HepG2 (cell line): ENCODE results near the gene PRXL2B. TPM values are rescaled to one million over a fixed set of nuclear protein-coding genes. Genes with fewer than 3 reads are reported as not detected.

ENCODE experiments used
- ATF5 ChIP-seq: sonication (generic); formaldehyde crosslinking; IDR thresholded peaks from 2 replicates; pipeline ENCODE4 v1.4.0; 2020; ENCODE audit warnings: mild to moderate bottlenecking, low read depth, missing genetic modification reagents
- DPF2 ChIP-seq: sonication (generic); formaldehyde crosslinking; IDR thresholded peaks from 2 replicates; pipeline ENCODE4 v1.4.0; 2020; ENCODE audit warnings: mild to moderate bottlenecking, low read depth, missing genetic modification reagents, borderline replicate concordance
- HNF4A ChIP-seq: sonication (generic); formaldehyde crosslinking; IDR thresholded peaks from 2 replicates; pipeline ENCODE4 v1.4.0; 2020; ENCODE audit warnings: missing genetic modification reagents
- JUN ChIP-seq: sonication (generic); formaldehyde crosslinking; IDR thresholded peaks from 2 replicates; pipeline ENCODE4 v1.4.0; 2020; ENCODE audit warnings: mild to moderate bottlenecking, missing genetic modification reagents
- JUNB ChIP-seq: sonication (generic); formaldehyde crosslinking; IDR thresholded peaks from 2 replicates; pipeline ENCODE4 v1.8.0; 2022; ENCODE audit warnings: missing genetic modification reagents, mild to moderate bottlenecking, borderline replicate concordance
- RAD21 ChIP-seq: fragments of 450-650 bp; formaldehyde crosslinking; IDR thresholded peaks from 2 replicates; pipeline ENCODE4 v1.5.0; 2020; ENCODE audit warnings: mild to moderate bottlenecking
- SALL2 ChIP-seq: sonication (generic); formaldehyde crosslinking; IDR thresholded peaks from 2 replicates; pipeline ENCODE4 v1.8.1; 2023; ENCODE audit warnings: mild to moderate bottlenecking, missing genetic modification reagents, inconsistent platforms
- SNAI1 ChIP-seq: sonication (generic); formaldehyde crosslinking; IDR thresholded peaks from 2 replicates; pipeline ENCODE4 v1.5.0; 2020; ENCODE audit warnings: mild to moderate bottlenecking, missing genetic modification reagents, borderline replicate concordance
- STAG1 ChIP-seq: sonication (generic); formaldehyde crosslinking; IDR thresholded peaks from 2 replicates; pipeline ENCODE4 v1.4.0; 2020; ENCODE audit warnings: missing genetic modification reagents
- TBL1XR1 ChIP-seq: fragments of 150-350 bp; IDR thresholded peaks from 2 replicates; pipeline ENCODE4 v1.6.1; 2014; ENCODE audit warnings: borderline replicate concordance, low read length; ENCODE audit not compliant: partially characterized antibody
- TOE1 ChIP-seq: sonication (generic); formaldehyde crosslinking; IDR thresholded peaks from 2 replicates; pipeline ENCODE4 v1.4.0; 2020; ENCODE audit warnings: mild to moderate bottlenecking, missing genetic modification reagents
- ZFP91 ChIP-seq: sonication (generic); formaldehyde crosslinking; IDR thresholded peaks from 2 replicates; pipeline ENCODE4 v1.9.0; 2022; ENCODE audit warnings: missing genetic modification reagents, mild to moderate bottlenecking, borderline replicate concordance
- ZNF329 ChIP-seq: sonication (generic); formaldehyde crosslinking; IDR thresholded peaks from 2 replicates; pipeline ENCODE4 v1.9.0; 2021; ENCODE audit warnings: low read depth, mild to moderate bottlenecking, missing genetic modification reagents
- ZNF331 ChIP-seq: sonication (generic); formaldehyde crosslinking; IDR thresholded peaks from 2 replicates; pipeline ENCODE4 v1.4.0; 2020; ENCODE audit warnings: missing genetic modification reagents
- ZNF552 ChIP-seq: sonication (generic); formaldehyde crosslinking; IDR thresholded peaks from 2 replicates; pipeline ENCODE4 v1.9.0; 2022; ENCODE audit warnings: missing genetic modification reagents, mild to moderate bottlenecking, borderline replicate concordance
- ZNF737 ChIP-seq: sonication (generic); formaldehyde crosslinking; IDR thresholded peaks from 2 replicates; pipeline ENCODE4 v1.5.0; 2020; ENCODE audit warnings: missing genetic modification reagents, mild to moderate bottlenecking, borderline replicate concordance
- ZNF782 ChIP-seq: sonication (generic); formaldehyde crosslinking; IDR thresholded peaks from 2 replicates; pipeline ENCODE4 v1.4.0; 2020; ENCODE audit warnings: missing genetic modification reagents, mild to moderate bottlenecking, borderline replicate concordance
- ZZZ3 ChIP-seq: sonication (generic); formaldehyde crosslinking; IDR thresholded peaks from 2 replicates; pipeline ENCODE4 v1.4.0; 2020; ENCODE audit warnings: missing genetic modification reagents, mild to moderate bottlenecking, borderline replicate concordance
- polyA plus RNA-seq, 8 experiments: library from polyadenylated mRNA; depleted of rRNA in 3 of 8; stranded (reverse) in 7 of 8; unstranded in 1 of 8; fragments of >200 nt; fragmentation: Illumina TruSeq in 4 of 8; extraction: Trizol in 4 of 8; gene quantifications; 2 replicates each; pipeline versions ENCODE4 v1.2.1 to v1.2.3, GENCODE V29; 2011 to 2016; ENCODE audit warnings: low read depth in 4 of 8, missing spikeins in 1 of 8, mixed read lengths in 1 of 8; ENCODE audit not compliant: insufficient read depth in 1 of 8
- total RNA-seq, 5 experiments: library from RNA; depleted of rRNA; stranded (reverse); fragments of >200 nt; fragmentation: Illumina TruSeq; extraction: Trizol; gene quantifications; 2 replicates each; pipeline ENCODE4 v1.2.3, GENCODE V29; 2016; ENCODE audit warnings: low read depth in 1 of 5
- TF ChIP-seq, protein P1 (sequence below): IDR thresholded peaks from 2 replicates; pipeline ENCODE4 v1.6.1; 2016; ENCODE audit warnings: missing biosample characterization, missing genetic modification reagents, low read depth
- TF ChIP-seq, protein P2 (sequence below): sonication (generic); formaldehyde crosslinking; IDR thresholded peaks from 2 replicates; pipeline ENCODE4 v1.8.0; 2022; ENCODE audit warnings: low read depth, missing genetic modification reagents
- TF ChIP-seq, protein P3 (sequence below): sonication (generic); formaldehyde crosslinking; IDR thresholded peaks from 2 replicates; pipeline ENCODE4 v1.8.1; 2023; ENCODE audit warnings: mild to moderate bottlenecking, missing genetic modification reagents

Gene PRXL2B
- total and polyA plus RNA-seq, 2 of the 13 experiments (the other 11 are each of a cell fraction or from before 2014, with no cell fraction given): 16.8 to 22.1 TPM

DNA sequence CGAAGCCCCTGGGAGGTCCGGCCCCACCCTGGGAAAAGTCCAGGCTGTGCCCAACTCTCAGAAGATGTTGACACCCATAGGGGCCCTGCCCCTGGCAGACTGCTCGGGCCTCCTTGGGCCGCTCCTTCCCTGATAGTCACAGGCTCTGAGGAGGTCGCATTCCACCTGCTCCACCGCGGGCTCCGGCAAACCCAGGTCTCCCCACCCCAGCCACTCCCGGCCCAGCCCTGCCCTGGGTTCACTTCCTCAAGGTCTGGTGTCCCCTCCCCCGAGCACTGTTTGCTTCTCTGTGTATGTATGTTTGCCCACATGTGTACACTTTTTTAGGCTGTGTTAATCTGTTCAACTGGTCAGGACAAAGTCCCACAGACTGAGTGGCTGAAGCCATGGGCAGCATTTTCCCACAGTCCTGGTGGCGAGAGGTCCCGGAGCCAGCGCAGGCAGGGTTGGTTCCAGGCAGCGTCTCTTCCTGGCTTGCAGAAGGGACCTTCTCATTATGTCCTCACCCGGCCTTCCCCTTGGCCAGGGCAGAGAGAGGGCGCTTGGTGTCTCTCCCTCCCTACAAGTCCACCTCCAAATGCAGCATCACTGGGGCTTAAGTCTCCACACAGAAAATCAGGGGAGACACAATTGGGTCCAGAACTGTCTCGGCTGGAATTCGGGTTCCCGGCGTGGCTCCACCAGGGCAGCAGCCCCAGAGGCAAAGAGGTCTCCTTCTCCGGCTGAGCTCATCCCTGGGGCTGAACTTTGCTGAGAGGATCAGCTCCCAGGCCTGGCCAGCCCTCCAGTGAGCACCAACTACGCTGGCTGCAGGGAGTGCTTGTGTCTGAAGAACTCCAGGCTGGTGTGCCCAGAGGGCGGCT is 10.5 kb upstream of the PRXL2B start (continued):
- TF ChIP-seq SALL2 (CRISPR knock-in tag): 0 out of 2 replicates have a peak, but pooled peaks have one; percentile 33
- TF ChIP-seq ZNF329 (CRISPR knock-in tag): no peak
- no peak for TF ChIP-seq ZNF552
- TF ChIP-seq ZNF331 (CRISPR knock-in tag): 0 out of 2 replicates have a peak, but pooled peaks have one; percentile 17
- TF ChIP-seq TBL1XR1: no peak
- TF ChIP-seq, protein P1, sequence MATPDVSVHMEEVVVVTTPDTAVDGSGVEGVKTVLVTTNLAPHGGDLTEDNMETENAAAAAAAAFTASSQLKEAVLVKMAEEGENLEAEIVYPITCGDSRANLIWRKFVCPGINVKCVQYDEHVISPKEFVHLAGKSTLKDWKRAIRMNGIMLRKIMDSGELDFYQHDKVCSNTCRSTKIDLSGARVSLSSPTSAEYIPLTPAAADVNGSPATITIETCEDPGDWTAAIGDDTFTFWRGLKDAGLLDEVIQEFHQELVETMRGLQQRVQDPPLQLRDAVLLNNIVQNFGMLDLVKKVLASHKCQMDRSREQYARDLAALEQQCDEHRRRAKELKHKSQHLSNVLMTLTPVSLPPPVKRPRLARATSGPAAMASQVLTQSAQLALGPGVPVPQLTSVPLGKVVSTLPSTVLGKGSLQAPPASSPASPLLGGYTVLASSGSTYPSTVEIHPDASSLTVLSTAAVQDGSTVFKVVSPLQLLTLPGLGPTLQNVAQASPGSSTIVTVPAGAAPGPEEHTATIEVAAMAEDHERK (CRISPR knock-in tag): no peak
- no peak for TF ChIP-seq ZNF737 (CRISPR knock-in tag)
- TF ChIP-seq ZFP91: peak; percentile 16; the same call in 1 of the 2 replicates
- no peak for TF ChIP-seq ZZZ3 (CRISPR knock-in tag)
- TF ChIP-seq ZNF782 (CRISPR knock-in tag): no peak
- TF ChIP-seq JUNB (CRISPR knock-in tag): no peak
- TF ChIP-seq STAG1: peak; percentile 18; the same call in 1 of the 2 replicates
- TF ChIP-seq HNF4A: peak; percentile 87
- no peak for TF ChIP-seq TOE1
- TF ChIP-seq ATF5: no peak
- TF ChIP-seq SNAI1: 0 out of 2 replicates have a peak, but pooled peaks have one; percentile 33
- no peak; the same call in 1 of the 2 replicates for TF ChIP-seq DPF2 (CRISPR knock-in tag)
- TF ChIP-seq, protein P2, sequence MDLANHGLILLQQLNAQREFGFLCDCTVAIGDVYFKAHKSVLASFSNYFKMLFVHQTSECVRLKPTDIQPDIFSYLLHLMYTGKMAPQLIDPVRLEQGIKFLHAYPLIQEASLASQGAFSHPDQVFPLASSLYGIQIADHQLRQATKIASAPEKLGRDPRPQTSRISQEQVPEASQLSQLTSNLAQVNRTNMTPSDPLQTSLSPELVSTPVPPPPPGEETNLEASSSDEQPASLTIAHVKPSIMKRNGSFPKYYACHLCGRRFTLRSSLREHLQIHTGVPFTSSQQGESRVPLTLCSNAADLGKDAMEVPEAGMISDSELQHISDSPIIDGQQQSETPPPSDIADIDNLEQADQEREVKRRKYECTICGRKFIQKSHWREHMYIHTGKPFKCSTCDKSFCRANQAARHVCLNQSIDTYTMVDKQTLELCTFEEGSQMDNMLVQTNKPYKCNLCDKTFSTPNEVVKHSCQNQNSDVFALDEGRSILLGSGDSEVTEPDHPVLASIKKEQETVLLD (CRISPR knock-in tag): no peak
- TF ChIP-seq RAD21: no peak
- no peak for TF ChIP-seq JUN (CRISPR knock-in tag)
- TF ChIP-seq, protein P3, sequence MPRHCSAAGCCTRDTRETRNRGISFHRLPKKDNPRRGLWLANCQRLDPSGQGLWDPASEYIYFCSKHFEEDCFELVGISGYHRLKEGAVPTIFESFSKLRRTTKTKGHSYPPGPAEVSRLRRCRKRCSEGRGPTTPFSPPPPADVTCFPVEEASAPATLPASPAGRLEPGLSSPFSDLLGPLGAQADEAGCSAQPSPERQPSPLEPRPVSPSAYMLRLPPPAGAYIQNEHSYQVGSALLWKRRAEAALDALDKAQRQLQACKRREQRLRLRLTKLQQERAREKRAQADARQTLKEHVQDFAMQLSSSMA (CRISPR knock-in tag): no peak
